Activated CD4-positive, alpha-beta T cell treated with anti-CD3 and anti-CD28 coated beads for 1 hour (primary cell): ENCODE data around the gene CARS2.
"Not testable (repeated sequence)": the region's sequence is repeated elsewhere in the genome, so short reads cannot be mapped to it uniquely, and the experiment has no call there.

Source experiments
- DNase-seq: peaks from one replicate; pipeline ENCODE4 v3.0.0-alpha.2; 2020

CARS2 gene

DNA sequence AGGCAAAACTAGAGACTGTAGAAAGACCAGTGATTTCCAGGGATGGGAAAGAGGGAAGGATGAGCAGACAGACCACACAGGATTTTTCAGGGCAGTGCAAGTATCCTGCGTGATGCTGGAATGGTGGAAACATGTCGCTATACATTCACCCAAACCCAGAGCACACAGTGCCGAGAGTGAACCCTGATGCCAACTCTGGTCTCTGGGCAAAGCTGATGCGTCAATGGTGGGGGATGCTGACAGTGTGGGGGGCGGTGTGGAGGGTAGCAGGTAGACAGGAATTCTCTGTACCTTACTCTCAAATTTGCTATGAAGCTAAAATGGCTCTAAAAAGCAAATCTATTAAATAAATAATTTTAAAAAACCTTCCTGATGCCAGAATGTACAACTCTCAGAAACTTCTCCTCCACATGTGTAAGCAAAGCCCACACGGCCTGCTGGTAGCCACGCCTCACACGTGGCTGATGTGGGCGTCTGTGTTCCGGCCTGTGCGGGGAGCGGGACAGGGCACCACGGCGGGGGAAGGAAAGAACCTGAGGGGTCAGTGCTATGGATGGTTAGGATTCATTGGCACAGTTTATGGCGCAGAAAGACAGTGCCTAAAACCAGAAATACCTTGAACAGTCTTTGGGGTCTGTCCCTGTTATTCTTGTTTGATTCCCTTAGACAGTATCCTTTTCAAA is 23.9 kb downstream of the CARS2 start:
- no peak for DNase-seq

GRCh38 chr13:110680852-110681251 is 25.1 kb downstream of the CARS2 start:
- DNase-seq, result no peak

- DNase-seq, result no peak
These were observed 28.0 kb downstream of the CARS2 start for GRCh38 chr13:110677731-110678545.

- no peak for DNase-seq
These were observed 29.0 kb downstream of the CARS2 start for GRCh38 chr13:110676595-110677587.

- not testable (repeated sequence) for DNase-seq
These were observed 36.1 kb downstream of the CARS2 start for GRCh38 chr13:110669814-110670213.

DNA sequence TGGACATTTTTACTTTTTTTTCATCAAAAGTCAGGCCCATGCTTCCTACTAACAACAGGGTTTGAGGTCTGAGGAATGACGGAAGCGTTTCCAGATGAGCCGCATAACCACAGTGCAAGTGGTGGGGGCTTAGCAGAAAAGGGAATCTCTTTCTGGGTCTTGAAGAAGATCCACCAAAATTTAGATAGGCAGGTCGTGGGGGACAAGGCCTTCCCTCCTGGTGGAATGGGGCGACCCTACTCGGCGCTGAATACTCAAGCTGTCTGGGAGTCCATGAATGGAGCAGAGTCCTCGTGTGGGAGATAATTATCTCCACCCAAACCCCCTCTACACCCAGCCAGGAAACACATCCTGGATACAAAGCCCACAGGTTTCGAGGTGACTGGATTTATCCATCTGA is 36.9 kb downstream of the CARS2 start:
- no peak for DNase-seq

GRCh38 chr13:110666255-110666533 is 39.7 kb downstream of the CARS2 start:
- no peak for DNase-seq

- no peak for DNase-seq
These were observed 40.2 kb downstream of the CARS2 start for GRCh38 chr13:110665491-110666254.

DNA sequence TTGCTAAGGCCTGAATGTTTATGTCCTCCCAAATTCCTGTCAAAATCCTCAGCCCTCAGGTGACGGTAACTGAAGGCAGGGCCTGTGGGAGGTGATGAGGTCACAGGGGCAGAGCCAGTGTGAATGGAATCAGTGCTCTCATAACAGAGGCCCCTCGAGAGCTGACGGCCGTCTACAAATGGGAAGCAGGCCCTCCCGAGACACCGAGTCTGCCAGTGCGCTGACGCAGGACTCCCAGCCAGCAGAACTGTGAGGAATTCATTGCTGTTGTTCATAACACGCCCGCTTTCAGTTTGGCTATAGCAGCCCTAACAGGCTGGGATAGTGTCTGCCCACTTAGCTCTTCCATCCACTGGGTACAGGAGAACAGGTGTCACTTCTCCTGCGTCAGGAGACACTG is 41.2 kb downstream of the CARS2 start:
- no peak for DNase-seq

DNA sequence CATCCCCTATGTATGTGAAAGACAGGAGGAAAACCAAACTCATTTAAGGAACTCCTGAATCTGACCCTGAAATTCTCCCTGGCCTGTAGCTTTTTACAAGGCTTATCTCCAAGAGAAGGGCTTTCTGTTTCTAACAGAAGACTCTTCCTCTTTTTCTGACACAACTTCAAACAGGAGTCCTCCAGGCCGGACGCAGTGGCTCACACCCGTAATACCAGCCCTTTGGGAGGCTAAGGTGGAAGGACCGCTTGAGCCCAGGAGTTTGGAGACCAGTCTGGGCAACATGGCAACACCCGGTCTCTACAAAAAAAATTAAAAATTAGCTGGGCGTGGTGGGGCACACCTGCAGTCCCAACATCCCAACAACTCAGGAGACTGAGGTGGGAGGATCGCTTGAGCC is 41.9 kb downstream of the CARS2 start:
- DNase-seq, result no peak

GRCh38 chr13:110663491-110663890 is 42.4 kb downstream of the CARS2 start:
- no peak for DNase-seq

- no peak for DNase-seq
These were observed 43.0 kb downstream of the CARS2 start for GRCh38 chr13:110662777-110663443.

DNA sequence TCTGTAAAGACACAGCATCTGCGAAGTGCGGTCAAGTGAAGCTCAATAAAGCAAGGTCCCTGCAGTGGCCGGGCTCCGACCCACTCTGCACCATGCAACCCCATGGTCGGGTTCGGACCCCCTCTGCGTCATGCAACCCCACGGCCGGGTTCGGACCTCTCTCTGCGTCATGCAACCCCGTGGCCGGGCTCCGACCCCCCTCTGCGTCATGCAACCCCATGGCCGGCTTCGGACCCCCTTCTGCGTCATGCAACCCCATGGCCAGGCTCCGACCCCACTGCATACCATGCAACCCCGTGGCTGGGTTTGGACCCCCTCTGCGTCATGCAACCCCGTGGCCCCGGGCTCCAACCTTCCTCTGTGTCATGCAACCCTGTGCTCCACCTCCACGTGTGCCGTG is 43.8 kb downstream of the CARS2 start:
- DNase-seq, result no peak

- no peak for DNase-seq
These were observed 44.7 kb downstream of the CARS2 start for GRCh38 chr13:110661256-110661655.

GRCh38 chr13:110658218-110658911 is 47.6 kb downstream of the CARS2 start:
- not testable (repeated sequence) for DNase-seq

- DNase-seq, result no peak
These were observed 48.7 kb downstream of the CARS2 start for GRCh38 chr13:110657196-110657595.

DNA sequence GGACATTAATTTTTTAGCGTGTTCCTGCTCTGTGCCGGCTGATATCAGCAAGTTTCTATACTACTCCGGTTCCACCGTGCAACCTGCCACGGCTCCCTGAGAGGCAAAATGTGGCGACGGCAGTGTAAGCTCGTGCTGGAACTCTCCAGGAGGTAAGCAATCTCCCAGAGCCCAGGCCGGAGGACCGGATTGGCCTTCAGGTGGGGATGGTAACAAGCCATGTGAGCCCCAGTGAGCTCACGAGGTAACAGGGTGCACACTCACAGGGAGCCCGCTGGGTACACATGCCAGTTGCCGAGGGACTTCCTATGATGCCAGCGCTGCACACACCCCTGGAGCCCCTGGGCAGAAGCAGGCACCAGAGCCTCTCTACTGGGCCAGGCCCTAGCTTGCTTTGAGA is 52.1 kb downstream of the CARS2 start:
- DNase-seq, result no peak

DNA sequence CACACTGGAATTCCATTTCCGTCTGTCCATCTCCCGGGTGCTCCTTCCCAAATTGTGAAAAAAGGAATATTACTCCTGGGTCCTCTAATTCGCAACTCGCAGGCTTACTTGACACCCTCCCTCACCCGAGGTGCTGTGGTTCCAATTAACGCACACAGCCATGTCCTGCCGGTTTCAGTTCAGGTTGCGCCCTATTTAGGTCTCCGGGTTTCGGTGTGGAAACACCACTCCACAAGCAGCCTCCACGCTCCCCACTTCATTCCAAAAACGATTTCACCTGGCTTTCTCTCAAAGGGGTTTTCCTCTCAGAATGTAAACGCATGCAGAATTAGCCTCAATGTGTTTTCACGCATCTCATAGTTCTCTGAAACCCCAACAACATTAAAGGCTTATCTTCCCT is 52.6 kb downstream of the CARS2 start:
- DNase-seq, result no peak

DNA sequence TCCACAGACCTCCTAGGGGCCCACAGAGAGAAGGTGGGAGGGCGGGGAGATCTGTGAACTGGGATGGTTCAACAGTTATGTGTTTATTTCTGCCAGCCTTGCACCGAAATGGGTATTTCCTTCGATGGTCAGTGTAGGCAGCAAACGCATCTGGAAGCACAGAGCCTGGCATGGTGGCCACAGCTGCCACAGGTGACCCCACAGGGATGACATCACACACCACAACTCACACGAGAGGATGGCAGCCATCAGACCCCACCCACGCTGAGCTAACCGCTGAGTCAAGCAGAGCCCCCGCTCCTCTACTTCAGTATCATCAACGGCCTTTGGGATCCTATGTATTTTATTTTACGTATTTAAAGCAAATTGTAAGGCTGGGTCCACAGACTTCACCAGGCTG is 53.2 kb downstream of the CARS2 start:
- no peak for DNase-seq

DNA sequence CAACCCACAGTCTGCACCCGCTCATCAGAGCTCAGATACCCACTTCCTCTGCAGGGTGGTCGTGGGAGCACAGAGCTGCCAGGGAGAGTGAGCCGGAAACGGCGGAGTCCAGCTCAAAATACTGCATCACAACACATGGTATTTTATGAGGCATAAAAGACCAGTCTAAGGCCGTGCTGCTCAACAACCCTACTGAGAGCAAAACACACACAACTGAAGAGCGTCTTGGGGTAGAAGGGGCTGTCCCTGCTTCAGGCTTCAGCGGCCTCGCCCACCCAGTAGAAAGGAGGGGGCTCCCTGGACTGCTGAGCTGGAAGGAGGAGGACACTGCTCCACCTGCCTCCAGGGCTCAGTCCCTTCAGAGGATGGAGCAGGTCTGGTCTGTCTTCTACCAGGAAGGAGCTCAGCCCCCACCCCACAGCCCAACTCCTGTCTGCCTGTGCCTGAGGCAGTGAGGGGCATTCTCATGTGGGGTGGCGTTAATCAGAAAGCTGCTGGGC is 53.6 kb downstream of the CARS2 start:
- DNase-seq, result no peak

GRCh38 chr13:110651726-110652230 is 54.1 kb downstream of the CARS2 start:
- DNase-seq, result no peak
